Gastroesophageal sphincter (tissue), 3 donors: ENCODE data around the gene FAM32A.

ENCODE experiments used
- EP300 ChIP-seq: sonication (generic); formaldehyde crosslinking; IDR thresholded peaks from one replicate; pipeline ENCODE4 v1.6.1; 2017; ENCODE audit warnings: antibody characterized with exemption, mild to moderate bottlenecking
- POLR2A ChIP-seq, 2 donors: fragments of 450-650 bp; IDR thresholded peaks; one replicate each; pipeline ENCODE4 v1.6.1; 2017; ENCODE audit warnings: antibody characterized with exemption in 2 of 2, mild to moderate bottlenecking in 2 of 2, moderate library complexity in 1 of 2
- POLR2AphosphoS5 ChIP-seq: sonication (generic); formaldehyde crosslinking; IDR thresholded peaks from one replicate; pipeline ENCODE4 v1.6.1; 2017; ENCODE audit warnings: antibody characterized with exemption
- TF ChIP-seq, protein P1 (sequence below), 4 experiments: fragments of 200-600 bp in 2 of 4; fragments of 450-650 bp in 2 of 4; sonication (generic) in 1 of 4; IDR thresholded peaks; one replicate each; pipeline ENCODE4 v1.5.1; 2017 to 2019; ENCODE audit warnings: antibody characterized with exemption in 4 of 4, mild to moderate bottlenecking in 2 of 4, moderate library complexity in 2 of 4

DNA sequence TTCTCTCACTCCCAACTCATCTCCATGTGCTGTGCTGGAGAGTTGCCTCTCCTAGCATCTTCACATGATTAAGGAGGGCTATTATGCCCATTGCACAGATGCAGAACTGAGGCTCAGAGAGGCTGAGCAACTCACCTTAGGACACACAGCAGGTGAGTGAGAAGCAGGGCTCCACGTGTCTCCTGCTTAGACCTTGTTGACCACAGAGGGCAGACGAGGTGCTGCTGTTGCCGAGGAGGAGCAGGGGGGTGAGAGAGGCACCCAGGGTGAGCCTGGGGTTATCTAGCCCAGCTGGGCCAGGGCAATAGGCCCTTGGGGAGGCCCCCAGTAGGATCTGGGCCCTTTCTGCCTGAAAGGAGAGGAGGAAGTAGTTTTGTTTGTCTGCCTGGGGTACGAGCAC is 44.2 kb upstream of the FAM32A start:
- TF ChIP-seq, protein P1, sequence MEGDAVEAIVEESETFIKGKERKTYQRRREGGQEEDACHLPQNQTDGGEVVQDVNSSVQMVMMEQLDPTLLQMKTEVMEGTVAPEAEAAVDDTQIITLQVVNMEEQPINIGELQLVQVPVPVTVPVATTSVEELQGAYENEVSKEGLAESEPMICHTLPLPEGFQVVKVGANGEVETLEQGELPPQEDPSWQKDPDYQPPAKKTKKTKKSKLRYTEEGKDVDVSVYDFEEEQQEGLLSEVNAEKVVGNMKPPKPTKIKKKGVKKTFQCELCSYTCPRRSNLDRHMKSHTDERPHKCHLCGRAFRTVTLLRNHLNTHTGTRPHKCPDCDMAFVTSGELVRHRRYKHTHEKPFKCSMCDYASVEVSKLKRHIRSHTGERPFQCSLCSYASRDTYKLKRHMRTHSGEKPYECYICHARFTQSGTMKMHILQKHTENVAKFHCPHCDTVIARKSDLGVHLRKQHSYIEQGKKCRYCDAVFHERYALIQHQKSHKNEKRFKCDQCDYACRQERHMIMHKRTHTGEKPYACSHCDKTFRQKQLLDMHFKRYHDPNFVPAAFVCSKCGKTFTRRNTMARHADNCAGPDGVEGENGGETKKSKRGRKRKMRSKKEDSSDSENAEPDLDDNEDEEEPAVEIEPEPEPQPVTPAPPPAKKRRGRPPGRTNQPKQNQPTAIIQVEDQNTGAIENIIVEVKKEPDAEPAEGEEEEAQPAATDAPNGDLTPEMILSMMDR (IDR thresholded peaks at IDR 0.05) = no peak
- TF ChIP-seq POLR2A (IDR thresholded peaks at IDR 0.05) = no peak
- no peak for TF ChIP-seq POLR2AphosphoS5
- TF ChIP-seq EP300 = no peak
